Effector memory CD4-positive, alpha-beta T cell (primary cell): ENCODE measurements around the gene ZNF609.
"Not testable (repeated sequence)": the region's sequence is repeated elsewhere in the genome, so short reads cannot be mapped to it uniquely, and the experiment has no call there.

Source experiments
- DNase-seq, 3 donors: peaks; one replicate each; pipeline ENCODE4 v3.0.0-alpha.2; 2020
- H3K27ac ChIP-seq: 2 replicates; pipeline ENCODE4 v1.7.0; 2013; ENCODE audit warnings: mild to moderate bottlenecking, low read length, moderate library complexity; ENCODE audit not compliant: insufficient read depth, poor library complexity, severe bottlenecking
- H3K27me3 ChIP-seq: replicated peaks from 2 replicates; pipeline ENCODE4 v1.7.0; 2013; ENCODE audit warnings: mild to moderate bottlenecking, low read length; ENCODE audit not compliant: insufficient read depth, control insufficient read depth, poor library complexity, severe bottlenecking
- H3K36me3 ChIP-seq: 2 replicates; pipeline ENCODE4 v1.7.0; 2013; ENCODE audit warnings: mild to moderate bottlenecking, low read length, moderate library complexity; ENCODE audit not compliant: control insufficient read depth, insufficient read depth
- H3K4me1 ChIP-seq: 2 replicates; pipeline ENCODE4 v1.7.0; 2013; ENCODE audit warnings: low read length, mild to moderate bottlenecking; ENCODE audit not compliant: control insufficient read depth, insufficient read depth, poor library complexity, severe bottlenecking
- H3K4me3 ChIP-seq: 2 replicates; pipeline ENCODE4 v1.7.0; 2013; ENCODE audit warnings: low read length, low read depth, mild to moderate bottlenecking; ENCODE audit not compliant: insufficient read depth, poor library complexity, severe bottlenecking
- H3K9me3 ChIP-seq: 2 replicates; pipeline ENCODE4 v1.7.0; 2013; ENCODE audit warnings: mild to moderate bottlenecking, low read length, moderate library complexity; ENCODE audit not compliant: control insufficient read depth

ZNF609 gene

GRCh38 chr15:64630396-64631107 lies 170.2 kb downstream of the ZNF609 start:
- no peak for DNase-seq
- no peaks in the 10 kb centered on the region for H3K9me3 ChIP-seq
- H3K27me3 ChIP-seq = no peaks in the 10 kb centered on the region
- no peaks in the 10 kb centered on the region for H3K36me3 ChIP-seq
- no peak overlapping the region for H3K27ac ChIP-seq
- H3K4me3 ChIP-seq = no peak overlapping the region
- peaks cover 41% of the 10 kb centered on the region for H3K4me1 ChIP-seq

DNA sequence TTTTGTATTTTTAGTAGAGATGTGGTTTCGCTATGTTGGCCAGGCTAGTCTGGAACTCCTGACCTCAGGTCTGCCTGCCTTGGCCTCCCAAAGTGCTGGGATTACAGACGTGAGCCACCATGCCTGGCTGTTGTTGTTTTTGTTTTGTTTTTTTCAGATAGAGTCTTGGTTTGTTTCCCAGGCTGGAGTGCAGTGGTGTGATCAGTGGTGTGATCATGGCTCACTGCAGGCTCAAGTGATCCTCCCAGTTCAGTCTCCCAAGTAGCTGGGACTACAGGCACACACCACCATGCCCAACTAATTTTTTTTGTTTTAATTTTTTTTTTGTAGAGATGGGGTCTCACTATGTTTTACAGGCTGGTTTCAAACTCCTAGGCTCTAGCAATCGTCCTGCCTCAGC lies 172.3 kb downstream of the ZNF609 start:
- H3K4me3 ChIP-seq, H3K27me3 ChIP-seq, DNase-seq, H3K9me3 ChIP-seq, H3K27ac ChIP-seq, H3K36me3 ChIP-seq: not testable (repeated sequence)
- H3K4me1 ChIP-seq = peaks cover 38% of the 10 kb centered on the region

DNA sequence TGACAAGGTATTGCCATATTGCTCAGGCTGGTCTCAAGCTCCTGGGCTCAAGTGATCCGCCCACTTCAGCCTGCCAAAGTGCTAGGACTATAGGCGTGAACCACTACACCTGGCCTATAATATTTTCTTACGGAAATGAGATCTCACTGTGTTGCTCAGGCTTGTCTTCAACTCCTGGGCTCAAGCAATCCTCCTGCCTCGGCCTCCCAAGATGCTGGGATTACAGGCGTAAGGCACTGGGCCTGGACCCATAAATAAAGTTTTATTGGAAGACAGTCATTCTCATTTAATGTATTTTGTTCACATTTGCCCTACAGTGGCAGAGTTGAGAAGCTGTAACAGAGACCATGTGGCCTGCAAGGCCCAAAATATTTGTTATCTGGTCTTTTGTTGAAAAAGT lies 173.0 kb downstream of the ZNF609 start:
- no peaks in the 10 kb centered on the region for H3K9me3 ChIP-seq
- DNase-seq = no peak
- H3K4me1 ChIP-seq = peaks cover 38% of the 10 kb centered on the region
- peaks cover 5% of the 10 kb centered on the region for H3K36me3 ChIP-seq
- H3K27ac ChIP-seq = no peak overlapping the region
- H3K4me3 ChIP-seq = no peak overlapping the region
- no peaks in the 10 kb centered on the region for H3K27me3 ChIP-seq

GRCh38 chr15:64634027-64634426 lies 173.6 kb downstream of the ZNF609 start:
- H3K27me3 ChIP-seq = no peaks in the 10 kb centered on the region
- H3K9me3 ChIP-seq = no peaks in the 10 kb centered on the region
- peaks cover 5% of the 10 kb centered on the region for H3K36me3 ChIP-seq
- H3K4me3 ChIP-seq = peak overlapping the region; percentile 29
- peak in 2 of 3 donors; percentile 9 to 14 for DNase-seq
- peak overlapping the region; percentile 63 for H3K27ac ChIP-seq
- H3K4me1 ChIP-seq = peaks cover 38% of the 10 kb centered on the region

- Histone ChIP-seq H3K27me3 (no peaks in the 10 kb centered on the region), H3K9me3 (no peaks in the 10 kb centered on the region), H3K27ac (peak overlapping the region; percentile 63), H3K4me3 (peak overlapping the region; percentile 29), H3K4me1 (peaks cover 38% of the 10 kb centered on the region), H3K36me3 (peaks cover 5% of the 10 kb centered on the region)
- DNase-seq = peak in 1 of 3 donors; percentile 5
These were observed 174.5 kb downstream of the ZNF609 start for GRCh38 chr15:64634576-64635498.

DNA sequence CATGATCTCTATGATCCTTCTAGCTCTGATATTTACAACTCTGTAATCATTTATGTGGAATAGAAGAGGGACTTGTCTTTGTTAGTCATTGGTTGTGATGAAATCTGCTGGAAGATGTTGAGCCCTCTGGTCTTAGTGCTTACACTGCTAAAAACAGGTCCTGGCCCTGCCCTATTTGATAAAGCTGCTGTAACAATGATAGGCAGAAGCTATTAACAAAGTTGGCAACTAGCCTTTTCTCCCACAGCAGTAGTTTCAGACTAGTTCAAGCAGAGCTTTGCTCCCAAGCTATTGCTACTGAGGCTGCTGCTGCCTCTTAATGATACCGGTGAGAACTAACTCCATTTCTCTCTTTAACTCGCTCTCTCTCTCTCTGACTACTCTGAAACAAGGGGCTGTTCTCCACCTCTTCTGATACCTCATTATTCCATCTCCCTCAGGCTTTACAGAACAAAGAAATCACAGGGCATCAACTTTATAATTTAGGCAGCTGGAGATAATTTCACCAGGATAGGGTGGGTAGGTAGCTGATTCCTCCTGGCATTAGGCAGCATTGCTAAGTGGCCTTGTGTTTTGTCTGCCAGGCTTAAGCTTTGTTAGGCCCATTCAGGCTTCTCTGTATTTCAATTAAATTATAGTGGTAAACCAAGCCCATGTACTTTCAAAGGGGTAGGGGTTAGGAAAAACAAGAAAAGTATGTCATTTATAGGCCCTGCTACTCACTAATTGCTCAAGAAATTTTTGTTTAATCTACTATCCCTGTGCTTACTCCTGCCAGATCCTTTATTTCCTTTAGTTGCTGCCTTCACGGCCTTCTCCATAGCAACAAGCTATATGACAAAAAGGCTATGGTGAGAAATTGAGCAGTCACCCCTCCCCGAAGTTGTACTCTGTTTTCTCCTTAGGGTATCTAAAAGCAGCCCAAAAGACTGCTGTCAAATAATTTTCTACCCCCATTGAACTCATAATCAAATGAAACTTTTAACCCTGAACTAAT lies 175.4 kb downstream of the ZNF609 start:
- Histone ChIP-seq H3K27ac (peak overlapping the region; percentile 63), H3K4me1 (peaks cover 42% of the 10 kb centered on the region), H3K36me3 (peaks cover 5% of the 10 kb centered on the region), H3K4me3 (no peak overlapping the region), H3K9me3 (no peaks in the 10 kb centered on the region), H3K27me3 (no peaks in the 10 kb centered on the region)
- no peak for DNase-seq

- no peak overlapping the region for H3K27ac ChIP-seq
These were observed 176.2 kb downstream of the ZNF609 start for GRCh38 chr15:64636556-64636955.

GRCh38 chr15:64637412-64637811 lies 177.0 kb downstream of the ZNF609 start:
- Histone ChIP-seq H3K36me3 (peaks cover 5% of the 10 kb centered on the region), H3K4me3 (no peak overlapping the region)

More at GRCh38 chr15:64636556-64636955, 176.2 kb downstream of the ZNF609 start:
- Histone ChIP-seq H3K9me3 (no peaks in the 10 kb centered on the region), H3K36me3 (peaks cover 5% of the 10 kb centered on the region), H3K27me3 (no peaks in the 10 kb centered on the region), H3K4me1 (peaks cover 42% of the 10 kb centered on the region), H3K4me3 (no peak overlapping the region)
- DNase-seq = no peak

DNA sequence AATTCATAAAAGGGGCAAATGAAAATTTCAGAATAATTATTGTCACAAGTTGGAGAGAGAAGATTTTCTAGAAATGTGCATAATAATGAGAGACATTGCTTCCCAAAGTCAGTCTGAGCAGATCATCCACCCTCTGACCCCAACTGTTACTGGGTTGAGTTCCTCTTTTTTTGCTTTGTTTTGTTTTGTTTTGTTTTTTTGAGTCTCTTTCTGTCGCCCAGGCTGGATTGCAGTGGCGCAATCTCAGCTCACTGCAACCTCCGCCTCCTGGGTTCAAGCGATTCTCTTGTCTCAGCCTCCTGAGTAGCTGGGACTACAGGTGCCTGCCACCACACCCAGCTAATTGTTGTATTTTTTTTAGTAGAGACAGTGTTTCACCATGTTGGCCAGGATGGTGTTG lies 179.4 kb downstream of the ZNF609 start:
- DNase-seq = not testable (repeated sequence)

More at GRCh38 chr15:64637412-64637811, 177.0 kb downstream of the ZNF609 start:
- Histone ChIP-seq H3K27ac (no peak overlapping the region), H3K9me3 (no peaks in the 10 kb centered on the region), H3K4me1 (peaks cover 42% of the 10 kb centered on the region), H3K27me3 (no peaks in the 10 kb centered on the region)
- DNase-seq = no peak

More for the DNA sequence above, 179.4 kb downstream of the ZNF609 start:
- peaks cover 23% of the 10 kb centered on the region for H3K4me1 ChIP-seq
- not testable (repeated sequence) for H3K27me3 ChIP-seq, H3K9me3 ChIP-seq, H3K36me3 ChIP-seq, H3K4me3 ChIP-seq, H3K27ac ChIP-seq
